Activated naive CD4-positive, alpha-beta T cell (primary cell): ENCODE measurements around the gene FDXR.
A peak's percentile ranks its signal among the peaks of the same experiment; 100 is the strongest.

Experiments used
- DNase-seq, 4 experiments: peaks; one replicate each; lab custom pipeline; 2025; lab: John Stamatoyannopoulos, UW

FDXR gene

GRCh38 chr17:74857191-74857590 is 15.6 kb downstream of the FDXR start:
- no peak for DNase-seq

GRCh38 chr17:74856112-74856511 is 16.7 kb downstream of the FDXR start:
- DNase-seq: no peak

- DNase-seq: no peak
Measured at GRCh38 chr17:74855323-74855722, 17.5 kb downstream of the FDXR start.

GRCh38 chr17:74854792-74855191 is 18.0 kb downstream of the FDXR start:
- no peak for DNase-seq

GRCh38 chr17:74853669-74854068 is 19.1 kb downstream of the FDXR start:
- no peak for DNase-seq

GRCh38 chr17:74853048-74853397 is 19.8 kb downstream of the FDXR start:
- no peak for DNase-seq

GRCh38 chr17:74852237-74853047 is 20.4 kb downstream of the FDXR start:
- DNase-seq: peak in 2 of 4 experiments; percentile 41 to 69

- DNase-seq: no peak
Measured at GRCh38 chr17:74851612-74852236, 21.1 kb downstream of the FDXR start.

GRCh38 chr17:74850914-74851313 is 21.9 kb downstream of the FDXR start:
- no peak for DNase-seq

- DNase-seq: no peak
Measured at GRCh38 chr17:74850310-74850709, 22.5 kb downstream of the FDXR start.

GRCh38 chr17:74848656-74849399 is 24.0 kb downstream of the FDXR start:
- no peak for DNase-seq

GRCh38 chr17:74846621-74847020 is 26.2 kb downstream of the FDXR start:
- DNase-seq: no peak

- DNase-seq: no peak
Measured at GRCh38 chr17:74843352-74843627, 29.5 kb downstream of the FDXR start.

- no peak for DNase-seq
Measured at GRCh38 chr17:74842599-74843351, 30.0 kb downstream of the FDXR start.

GRCh38 chr17:74842146-74842598 is 30.6 kb downstream of the FDXR start:
- DNase-seq: no peak

GRCh38 chr17:74840989-74841666 is 31.7 kb downstream of the FDXR start:
- no peak for DNase-seq

- DNase-seq: no peak
Measured at GRCh38 chr17:74839990-74840852, 32.6 kb downstream of the FDXR start.

- DNase-seq: no peak
Measured at GRCh38 chr17:74838274-74838673, 34.5 kb downstream of the FDXR start.

GRCh38 chr17:74836691-74837467 is 35.9 kb downstream of the FDXR start:
- no peak for DNase-seq

- DNase-seq: no peak
Measured at GRCh38 chr17:74836191-74836590, 36.6 kb downstream of the FDXR start.
